HG03457 (cell line): ENCODE data around the gene PPIL6.
"Not testable (repeated sequence)": the region's sequence is repeated elsewhere in the genome, so short reads cannot be mapped to it uniquely, and the experiment has no call there.

Source experiments
- ATAC-seq: cut with Tn5 transposase; IDR thresholded peaks from one replicate; pipeline ENCODE4 v1.9.1; 2021; ENCODE audit warnings: moderate number of reproducible peaks; ENCODE audit not compliant: unreplicated experiment

The PPIL6 gene

DNA sequence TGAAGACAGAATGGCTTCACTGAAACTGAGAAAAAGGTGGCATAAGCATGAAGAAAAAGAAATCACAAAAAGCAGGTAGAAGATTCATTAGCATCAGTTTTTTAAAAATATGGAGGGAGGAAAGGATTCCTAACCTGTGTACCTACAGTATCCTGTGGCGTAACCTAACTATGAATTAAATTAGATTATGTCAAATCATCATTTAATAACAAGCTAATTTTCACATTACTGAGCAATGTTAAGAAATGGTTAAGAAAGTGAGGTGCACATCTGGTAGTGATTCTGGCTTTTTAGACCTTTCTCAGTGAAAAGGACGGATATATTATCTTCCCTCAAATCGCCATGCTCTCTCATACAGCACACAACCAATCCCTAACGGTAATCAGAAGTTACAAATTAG, 70.7 kb downstream of the PPIL6 start:
- no peak for ATAC-seq

DNA sequence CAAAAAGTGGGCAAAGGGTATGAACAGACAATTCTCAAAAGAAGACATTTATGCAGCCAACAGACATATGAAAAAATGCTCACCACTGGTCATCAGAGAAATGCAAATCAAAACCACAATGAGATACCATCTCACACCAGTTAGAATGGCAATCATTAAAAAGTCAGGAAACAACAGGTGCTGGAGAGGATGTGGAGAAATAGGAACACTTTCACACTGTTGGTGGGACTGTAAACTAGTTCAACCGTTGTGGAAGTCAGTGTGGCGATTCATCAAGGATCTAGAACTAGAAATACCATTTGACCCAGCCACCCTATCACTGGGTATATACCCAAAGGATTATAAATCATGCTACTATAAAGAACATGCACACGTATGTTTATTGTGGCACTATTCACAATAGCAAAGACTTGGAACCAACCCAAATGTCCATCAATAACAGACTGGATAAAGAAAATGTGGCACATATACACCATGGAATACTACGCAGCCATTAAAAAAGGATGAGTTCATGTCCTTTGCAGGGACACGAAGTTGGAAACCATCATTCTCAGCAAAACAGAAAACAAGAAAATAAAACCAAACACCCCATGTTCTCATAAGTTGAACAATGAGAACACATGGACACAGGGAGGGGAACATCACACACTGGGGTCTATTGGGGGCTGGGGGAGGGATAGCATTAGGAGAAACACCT, 75.9 kb downstream of the PPIL6 start:
- ATAC-seq: not testable (repeated sequence)

DNA sequence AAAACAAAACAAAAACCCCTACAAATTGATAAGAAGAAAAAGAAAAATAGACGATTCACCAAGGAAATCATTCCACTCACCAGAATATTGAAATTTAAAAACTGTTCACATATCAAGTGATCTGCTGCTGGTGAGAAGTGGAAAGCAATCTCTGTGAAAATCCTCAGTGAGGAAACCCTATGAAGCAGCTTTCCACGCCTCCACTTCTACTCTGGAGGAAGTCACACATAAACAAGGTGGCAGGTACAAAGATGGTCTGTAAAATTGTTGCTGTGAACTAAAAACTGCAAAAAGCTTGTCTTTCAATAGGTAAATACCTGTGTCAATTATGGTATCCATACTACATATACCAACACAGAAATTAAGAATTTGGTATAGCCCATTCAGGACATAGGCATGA, 76.7 kb downstream of the PPIL6 start:
- ATAC-seq: no peak

DNA sequence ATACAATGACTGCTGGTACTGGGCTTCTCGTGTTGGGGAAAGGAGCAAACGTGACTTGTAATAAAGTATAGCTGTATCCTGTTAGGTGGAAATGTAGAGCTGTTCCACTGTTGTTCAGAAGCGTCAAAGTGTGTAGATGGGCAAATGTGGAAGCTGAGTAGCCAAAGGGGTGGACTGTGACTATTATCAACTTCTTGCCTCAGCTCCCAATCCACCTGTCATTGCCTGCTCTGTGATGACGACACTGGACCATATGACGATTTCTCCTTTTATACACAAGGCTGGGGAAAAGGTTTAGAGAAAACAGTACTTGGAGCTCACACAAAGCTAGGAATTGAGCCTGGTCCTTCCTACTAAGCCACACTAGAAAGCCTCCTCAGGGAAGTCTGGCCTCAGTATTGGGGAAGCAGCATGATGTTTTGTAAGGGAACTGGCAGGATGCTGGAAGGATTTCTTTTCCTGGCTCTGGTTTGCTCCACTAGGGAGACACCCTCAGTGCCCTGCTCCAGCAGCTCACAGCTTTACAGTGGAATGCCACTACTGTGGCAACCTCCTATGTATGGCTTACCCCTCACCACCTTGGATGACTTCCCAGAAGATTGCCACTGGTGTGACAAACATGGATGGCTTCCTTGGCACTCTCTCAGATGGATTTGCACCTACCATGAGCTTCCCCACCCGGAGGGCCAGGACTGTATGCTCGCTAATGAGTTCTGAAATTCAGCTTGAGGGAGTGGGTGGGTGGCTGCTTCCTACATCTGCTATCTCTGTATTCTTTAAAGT, 78.1 kb downstream of the PPIL6 start:
- ATAC-seq: no peak

DNA sequence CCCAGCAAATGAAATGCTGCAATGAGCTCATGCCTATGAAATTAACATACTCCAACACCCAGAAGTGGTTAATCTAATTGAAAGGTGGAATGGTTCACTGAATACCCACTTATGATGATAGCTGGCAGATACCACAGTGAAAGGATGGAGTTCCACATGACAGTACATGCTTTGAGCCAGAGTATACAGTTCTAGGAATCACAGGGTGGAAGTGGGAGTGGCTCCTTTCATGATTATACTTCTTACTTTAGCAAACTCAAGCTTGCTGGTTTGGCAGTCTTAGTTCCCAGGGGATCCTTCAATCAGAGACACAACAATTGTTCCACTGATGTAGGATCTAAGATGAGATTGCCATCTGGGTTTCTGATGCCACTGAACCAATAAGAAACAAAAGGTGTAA, 79.6 kb downstream of the PPIL6 start:
- no peak for ATAC-seq

DNA sequence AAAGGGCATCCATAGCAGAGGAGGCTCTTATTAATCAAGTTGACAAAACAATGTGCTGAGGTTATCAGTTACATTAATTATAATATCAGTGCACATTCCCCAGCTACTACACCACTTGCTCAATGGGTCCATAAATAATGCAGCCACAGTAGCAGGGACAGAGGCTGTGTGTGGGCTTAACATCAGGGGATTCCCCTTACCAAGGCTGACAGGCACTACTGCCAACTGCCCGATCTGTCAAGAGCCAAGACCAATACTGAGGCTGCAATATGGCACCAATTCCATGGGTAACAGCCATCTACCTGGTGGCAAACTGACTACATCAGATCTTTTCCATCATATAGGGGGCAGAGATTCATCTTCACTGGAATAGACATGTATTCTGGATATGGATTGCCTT, 80.1 kb downstream of the PPIL6 start:
- no peak for ATAC-seq

DNA sequence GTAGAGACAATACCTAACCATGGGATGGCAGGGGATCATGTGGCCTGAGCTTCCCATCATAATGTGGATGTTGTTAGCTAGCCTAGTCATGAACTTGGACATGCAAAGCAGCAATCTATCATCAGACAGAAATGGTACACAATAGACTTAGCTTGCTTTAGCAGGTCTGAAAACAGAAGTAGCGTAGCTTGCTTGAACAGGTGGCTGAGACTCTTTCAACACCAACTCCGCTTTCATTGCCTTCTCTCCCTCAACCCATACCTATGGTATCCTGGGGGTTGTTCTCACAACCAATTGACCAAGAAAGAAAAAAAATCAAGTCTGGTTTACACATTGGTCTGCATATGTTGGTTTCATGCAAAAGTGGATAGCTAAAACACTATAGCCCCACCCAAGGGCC, 81.2 kb downstream of the PPIL6 start:
- no peak for ATAC-seq

DNA sequence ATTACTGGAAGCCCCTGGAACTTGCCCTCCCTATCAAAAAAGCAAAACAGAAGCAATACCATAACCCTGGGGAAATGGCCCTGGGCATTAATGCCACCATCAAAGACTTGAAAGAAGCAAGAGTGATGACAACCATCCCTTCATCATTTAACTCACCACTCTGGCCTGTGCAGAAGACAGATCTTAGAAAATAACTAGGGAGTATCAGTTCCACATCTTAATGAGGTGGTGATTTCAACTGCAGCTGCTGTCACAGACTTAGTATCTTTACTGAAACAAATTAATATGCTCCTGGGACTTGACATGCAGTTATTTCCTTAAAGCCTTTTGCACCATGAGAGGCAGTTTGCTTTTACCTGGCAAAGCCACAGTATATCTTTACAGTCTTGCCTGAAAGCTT, 82.2 kb downstream of the PPIL6 start:
- no peak for ATAC-seq

DNA sequence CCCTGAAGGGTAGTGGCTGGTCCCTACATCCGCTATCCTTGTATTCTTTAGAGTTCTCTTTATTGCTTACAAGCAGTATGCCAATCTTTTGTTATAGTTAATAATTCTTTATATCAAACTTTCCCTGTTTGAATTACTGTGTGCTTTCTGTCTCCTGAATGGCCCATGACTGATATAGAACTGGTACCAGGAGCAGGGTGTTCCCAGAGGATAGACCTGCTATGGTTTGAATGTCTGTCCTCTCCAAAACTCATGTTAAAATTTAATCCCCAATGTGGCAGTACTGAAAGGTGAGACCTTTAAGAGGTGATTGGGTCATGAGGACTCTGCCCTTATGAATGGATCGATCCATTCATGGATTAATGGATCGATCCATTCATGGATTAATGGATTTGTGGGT, 84.2 kb downstream of the PPIL6 start:
- no peak for ATAC-seq

DNA sequence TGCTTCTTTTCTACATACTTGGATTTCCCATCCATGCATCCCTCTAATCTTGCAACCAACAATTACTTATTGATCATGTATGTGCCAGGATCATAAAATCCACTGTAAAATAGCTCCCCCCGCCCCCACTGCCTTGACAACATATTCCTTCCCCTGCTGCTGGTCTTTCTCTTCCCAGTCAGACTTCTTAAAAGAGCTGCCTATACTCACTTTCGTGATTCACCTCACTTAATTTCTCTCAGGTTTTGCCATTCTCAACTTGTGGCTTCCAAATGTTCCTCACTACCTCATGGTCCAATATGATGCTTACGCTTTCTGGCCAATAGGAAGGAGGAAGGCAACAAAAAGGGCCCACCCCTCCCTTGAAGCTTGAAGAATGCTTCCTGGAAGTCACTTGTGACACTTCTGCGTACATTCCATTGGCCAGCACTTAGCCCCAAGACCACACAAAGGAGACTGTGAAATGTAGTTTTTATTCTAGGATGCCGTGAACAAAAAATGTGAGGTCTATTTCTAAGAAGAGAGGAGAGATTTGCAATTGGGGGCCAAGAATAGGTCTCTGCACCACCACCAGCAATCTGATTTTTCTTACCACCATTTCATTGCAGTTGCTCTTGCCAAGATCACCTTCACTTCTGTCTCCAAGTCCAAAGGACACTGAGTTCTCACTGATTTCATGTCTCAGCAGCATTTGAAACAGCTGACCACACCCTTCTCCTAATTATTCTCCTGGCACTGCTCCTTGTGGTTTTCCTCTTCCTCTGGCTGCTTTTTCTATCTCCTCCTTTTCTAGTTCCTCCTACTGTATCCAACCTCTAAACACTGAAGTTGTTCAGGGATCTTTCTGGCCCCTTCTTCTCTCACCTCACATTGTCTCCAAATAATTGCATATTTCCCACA, 88.9 kb downstream of the PPIL6 start:
- no peak for ATAC-seq

DNA sequence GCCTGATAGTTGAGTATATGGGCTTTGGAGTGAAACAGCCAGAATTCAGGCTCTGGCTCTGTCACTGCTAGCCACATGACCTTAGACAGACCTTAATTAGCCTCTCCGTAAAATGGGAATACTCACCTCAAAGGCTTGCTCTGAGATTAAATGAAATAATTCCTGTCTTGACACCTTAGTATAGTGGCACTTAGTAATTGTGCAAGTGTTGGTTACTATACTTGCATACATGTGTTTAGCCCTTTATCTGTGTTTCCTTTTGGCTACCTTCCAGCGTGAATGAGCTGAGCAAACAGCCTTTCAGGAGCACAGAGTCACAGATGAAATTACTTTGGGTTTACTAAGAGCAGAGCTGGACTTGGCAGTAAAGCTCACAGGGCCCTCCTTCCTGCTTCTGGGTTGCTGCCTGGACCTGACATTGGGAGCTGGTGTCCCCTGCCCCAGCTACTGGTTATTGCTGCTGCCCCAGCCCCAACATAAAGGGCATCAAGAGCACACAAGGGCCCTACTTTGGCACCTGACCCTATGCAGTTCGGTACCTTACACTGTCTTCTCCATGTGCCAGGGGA, 90.9 kb downstream of the PPIL6 start:
- no peak for ATAC-seq

DNA sequence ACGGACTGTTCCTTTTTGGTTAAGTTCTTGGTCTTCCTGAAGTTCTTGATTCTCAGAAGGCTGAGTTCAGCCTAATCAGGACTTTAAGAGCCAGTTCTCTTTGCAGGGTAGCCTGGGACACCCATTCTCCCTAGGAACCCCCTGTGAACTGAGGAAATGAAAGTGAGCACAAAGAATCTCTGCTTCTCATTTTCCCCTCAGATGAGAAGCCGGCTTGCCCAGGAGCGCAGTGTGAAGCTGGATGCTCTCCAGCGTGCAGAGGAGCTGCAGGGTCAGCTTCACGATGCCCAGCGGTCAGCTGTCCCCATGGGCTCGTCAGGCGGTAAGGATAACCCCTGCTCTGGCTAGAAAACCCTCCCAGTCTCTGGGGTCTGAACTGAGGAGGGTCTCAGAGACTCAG, 92.2 kb downstream of the PPIL6 start:
- no peak for ATAC-seq

DNA sequence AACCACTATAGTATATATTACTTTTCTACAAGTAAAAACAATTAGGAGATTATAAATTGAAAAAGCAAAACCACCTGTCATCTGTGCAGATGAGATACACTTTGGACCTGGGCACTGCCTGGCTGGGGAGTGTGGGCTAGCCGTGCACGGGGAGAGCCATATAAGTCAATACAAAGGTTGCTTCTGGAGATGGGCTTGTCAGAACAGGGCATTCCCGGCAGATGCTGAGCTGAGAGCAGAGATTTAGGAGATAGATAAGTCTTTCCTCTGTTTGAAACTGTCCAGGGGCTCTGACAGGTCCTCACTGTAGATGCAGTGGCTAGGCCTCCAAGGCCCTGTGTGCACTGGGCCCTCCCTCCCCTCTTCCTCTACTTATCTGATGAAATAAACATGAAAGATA, 92.6 kb downstream of the PPIL6 start:
- ATAC-seq: no peak

DNA sequence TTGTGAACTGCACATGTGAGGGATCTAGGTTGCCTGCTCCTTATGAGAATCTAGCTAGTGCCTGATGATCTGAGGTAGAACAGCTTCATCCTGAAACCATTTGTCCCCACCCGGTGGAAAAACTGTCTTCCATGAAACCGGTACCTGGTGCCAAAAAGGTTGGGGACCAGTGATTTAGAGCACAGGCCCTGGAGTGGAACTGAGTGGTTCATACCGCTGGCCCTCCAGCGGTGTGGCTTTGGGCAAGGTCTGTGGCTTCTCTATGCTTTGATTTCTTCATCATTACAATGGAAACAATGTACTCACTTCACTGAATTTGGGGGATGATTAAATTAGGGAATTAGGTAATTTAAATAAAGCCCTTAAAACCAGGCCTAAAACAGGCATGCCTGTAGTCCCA, 94.4 kb downstream of the PPIL6 start:
- ATAC-seq: no peak

DNA sequence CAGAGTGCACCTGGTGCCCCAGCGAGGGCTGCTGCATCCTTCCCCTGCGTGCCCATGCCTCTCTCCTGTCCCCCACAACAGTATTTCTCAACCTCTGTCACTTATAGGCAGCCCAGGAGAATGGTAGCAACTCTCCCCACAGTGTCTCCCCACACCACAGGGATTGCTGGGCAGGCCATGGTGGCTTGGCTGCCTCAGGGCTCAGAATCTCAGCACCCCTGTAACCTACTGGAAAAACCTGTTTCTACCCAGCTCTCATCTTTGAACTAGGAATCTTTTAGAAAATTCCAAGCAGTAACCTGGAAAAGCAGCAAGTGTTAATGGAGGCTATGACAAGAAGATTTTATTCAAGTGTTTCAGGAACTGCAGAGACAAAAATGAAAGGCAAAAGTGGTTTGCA, 96.2 kb downstream of the PPIL6 start:
- no peak for ATAC-seq

DNA sequence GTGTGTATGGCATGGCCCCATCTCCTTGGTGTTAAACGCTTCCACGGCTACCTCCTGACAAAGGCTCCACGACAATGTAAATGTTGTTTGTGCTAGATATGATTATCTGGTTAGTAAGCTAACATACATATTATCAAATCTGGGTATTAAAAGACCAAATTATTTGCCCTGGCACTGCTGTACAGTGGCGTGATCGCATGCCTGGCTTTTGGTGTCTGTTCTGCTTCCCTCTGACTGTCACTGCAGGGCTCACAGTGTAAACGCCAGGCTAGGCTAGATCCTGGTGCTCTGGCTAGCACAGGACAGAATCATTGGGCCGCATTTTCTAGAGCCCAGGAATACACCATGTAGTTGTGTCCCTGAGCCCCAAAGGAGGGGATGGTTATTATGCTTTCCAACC, 96.9 kb downstream of the PPIL6 start:
- ATAC-seq: no peak

DNA sequence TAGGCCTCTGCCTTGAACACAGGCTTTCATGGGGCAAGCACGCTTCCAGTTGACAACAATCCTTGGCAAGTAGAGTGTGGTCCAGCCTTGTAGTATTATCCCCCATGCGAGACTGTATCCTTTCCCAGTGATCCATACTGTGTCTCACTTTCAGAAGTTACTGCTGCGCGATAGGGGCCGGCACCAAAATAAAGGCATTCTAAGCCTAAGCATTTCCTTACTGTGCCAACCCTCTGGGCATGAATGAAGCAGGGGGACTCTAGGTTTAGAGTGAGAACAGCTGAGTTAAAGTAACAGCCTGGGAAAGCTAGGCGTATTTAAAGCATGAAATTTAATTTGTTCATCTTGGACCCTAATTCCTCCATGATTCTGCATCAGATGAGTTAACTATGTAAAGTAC, 97.5 kb downstream of the PPIL6 start:
- no peak for ATAC-seq

DNA sequence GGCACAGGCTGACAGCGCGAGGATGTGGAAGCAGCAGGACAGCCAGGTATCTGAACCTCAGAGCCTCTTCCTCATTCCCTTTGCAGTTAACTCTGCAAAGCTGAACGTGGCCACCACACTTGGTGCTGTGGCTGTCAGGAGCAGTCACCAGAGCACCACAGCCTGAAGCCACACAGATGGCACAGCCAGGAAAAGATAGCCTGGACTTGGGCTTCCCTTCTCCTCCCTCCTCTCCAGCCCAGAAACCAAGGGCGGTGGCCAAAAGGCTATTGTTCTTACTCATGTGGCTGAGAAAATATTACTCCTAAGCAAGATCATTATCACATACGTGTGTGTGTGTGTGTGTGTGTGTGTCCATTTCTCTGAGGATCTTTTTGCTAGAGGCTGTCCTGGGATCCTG, 97.9 kb downstream of the PPIL6 start:
- no peak for ATAC-seq

DNA sequence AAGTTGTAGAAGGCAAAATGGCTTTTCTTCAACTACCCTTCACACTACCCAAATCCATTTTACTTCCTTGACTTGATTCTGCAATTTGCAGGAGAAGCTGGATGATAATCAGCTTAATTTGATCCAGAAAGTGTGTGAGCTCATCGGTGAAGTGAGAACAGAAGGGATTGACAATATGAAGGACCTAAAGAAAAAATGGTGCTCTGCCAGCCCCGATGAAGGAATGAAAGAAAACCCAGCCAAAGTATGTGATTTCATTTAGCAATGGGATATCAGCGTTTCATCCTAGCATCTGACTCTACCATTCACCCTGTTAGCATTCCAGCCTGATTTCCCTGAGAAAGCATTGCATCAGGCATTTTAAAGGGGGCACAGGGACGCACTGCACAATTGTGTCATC, 99.6 kb downstream of the PPIL6 start:
- ATAC-seq: no peak
